ENCODE data around the gene IPPK. TPM values are rescaled to one million over a fixed set of nuclear protein-coding genes. Genes with fewer than 3 reads are reported as not detected.
A peak's percentile ranks its signal among the peaks of the same experiment; 100 is the strongest.

Gene IPPK
- total and polyA plus RNA-seq, 2 of the 4 experiments (the other 2 are of a cell fraction) = 25.1 to 26.8 TPM

DNA sequence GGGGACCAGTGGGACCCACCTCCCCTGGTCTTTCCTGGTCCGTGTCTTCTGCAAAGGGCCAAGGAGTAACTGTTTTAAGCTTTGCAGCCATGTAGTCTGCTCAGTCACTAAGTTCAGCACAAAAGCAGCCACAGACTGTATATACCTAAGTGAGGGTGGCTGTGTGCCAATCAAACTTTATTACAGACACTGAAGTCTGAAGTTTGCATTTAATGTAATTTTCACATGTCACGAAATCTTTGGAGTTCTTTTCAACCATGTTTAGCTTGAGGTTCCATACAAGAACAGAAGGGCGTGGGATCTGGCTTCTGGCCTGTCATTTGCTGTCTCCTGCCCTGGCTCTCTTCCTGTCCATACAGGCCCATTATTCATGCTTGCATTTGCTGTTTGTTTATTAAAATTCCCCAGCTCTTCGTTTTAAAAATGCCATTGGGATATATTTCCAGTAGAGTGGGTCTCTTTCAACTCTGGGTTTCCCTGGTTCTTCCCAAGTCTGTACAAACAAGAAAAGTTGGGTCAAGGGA, 69.9 kb downstream of the IPPK start:
- Histone ChIP-seq H2AFZ (replicated peaks; ENCODE audit: low read length, poor library complexity) (peak overlapping the region; percentile 74), H4K20me1 (ENCODE audit: insufficient read depth, low read length) (no peaks in the 10 kb centered on the region), H2BK20ac (ENCODE audit: low read depth, low read length) (peak overlapping the region; percentile 89), H3K27ac (ENCODE audit: insufficient read depth, low read length) (no peak overlapping the region; the same call in 1 of the 2 replicates), H2BK15ac (ENCODE audit: low read depth, low read length) (peak overlapping the region; percentile 91; the same call in 2 of the 3 replicates), H2BK5ac (ENCODE audit: low read depth, low read length, poor library complexity, severe bottlenecking) (no peak overlapping the region), H3K9ac (ENCODE audit: low read depth, low read length) (no peak overlapping the region), H3K36me3 (ENCODE audit: control insufficient read depth, insufficient read depth, low read length) (no peaks in the 10 kb centered on the region), H3K14ac (replicated peaks; ENCODE audit: low read depth, low read length) (peak overlapping the region; percentile 81), H3K9me3 (ENCODE audit: control insufficient read depth, insufficient read depth, low read length) (no peaks in the 10 kb centered on the region; the same call in 1 of the 2 replicates), H3K4me3 (ENCODE audit: insufficient read depth, low read depth, low read length) (no peak overlapping the region), H3K4me2 (ENCODE audit: low read depth, low read length) (no peak overlapping the region), H2AK9ac (replicated peaks; ENCODE audit: low read depth, low read length, poor library complexity) (no peak overlapping the region), H3K4ac (ENCODE audit: low read depth, low read length) (peak overlapping the region; percentile 95), H3K18ac (ENCODE audit: low read depth, low read length) (no peak overlapping the region; the same call in 1 of the 2 replicates), H3K9me1 (ENCODE audit: insufficient read depth, low read length) (peaks cover 25% of the 10 kb centered on the region), H2AK5ac (ENCODE audit: low read depth, low read length) (peak overlapping the region; percentile 80; the same call in 1 of the 2 replicates), H3K79me1 (ENCODE audit: low read depth in 1 of 2, low read length in 2 of 2) (0 out of 4 replicates have a peak, but pooled peaks cover 0 to 6% of the 10 kb centered on the region in 2 experiments), H3K27me3 (ENCODE audit: control insufficient read depth, insufficient read depth, low read length) (no peaks in the 10 kb centered on the region), H4K8ac (ENCODE audit: low read depth in 2 of 2, low read length in 2 of 2) (peak overlapping the region in 1 of 2 experiments; percentile 30; a peak in 1 of 4 replicates), H4K5ac (ENCODE audit: low read depth, low read length) (no peak overlapping the region), H3K56ac (ENCODE audit: extremely low read depth, insufficient read depth, low read length) (peak overlapping the region; percentile 71; the same call in 1 of the 2 replicates), H4K91ac (ENCODE audit: insufficient read depth, low read depth, low read length) (peak overlapping the region; percentile 91), H3K23ac (ENCODE audit: low read depth, low read length) (peak overlapping the region; percentile 83; the same call in 1 of the 2 replicates), H2BK120ac (ENCODE audit: low read depth, low read length) (peak overlapping the region; percentile 92), H3K4me1 (ENCODE audit: control insufficient read depth, insufficient read depth, low read length) (peaks cover 17% of the 10 kb centered on the region)
- POLR2A ChIA-PET (ENCODE audit: unreplicated experiment) = interaction anchor here (1.1 kb wide), 1 partner anchor 10 kb away, joined by 4 read pairs; no protein-coding TSS in a partner anchor
- TF ChIP-seq FOS (IDR thresholded peaks at IDR 0.05; ENCODE audit: low read depth, low read length) (no peak), SMC3 (IDR thresholded peaks at IDR 0.05; ENCODE audit: low read depth, low read length) (no peak), POLR2A (IDR thresholded peaks at IDR 0.05; ENCODE audit: low read depth, low read length) (no peak), MAFK (IDR thresholded peaks at IDR 0.05; ENCODE audit: low read depth, low read length) (no peak), CTCF (conservative IDR thresholded peaks at IDR 0.05; ENCODE audit: low read depth, low read length) (no peak), RAD21 (IDR thresholded peaks at IDR 0.05; ENCODE audit: low read length) (no peak), CEBPB (IDR thresholded peaks at IDR 0.05; ENCODE audit: low read depth, low read length) (no peak), MXI1 (IDR thresholded peaks at IDR 0.05; ENCODE audit: borderline replicate concordance, low read depth, low read length) (no peak), CHD1 (IDR thresholded peaks at IDR 0.05; ENCODE audit: low read depth, low read length) (no peak), NFE2L2 (IDR thresholded peaks at IDR 0.05; ENCODE audit: low read depth, low read length) (no peak)
- CTCF ChIA-PET = interaction anchor here (1.9 kb wide), 1 partner anchor 10 kb away, joined by 6 read pairs; no protein-coding TSS in a partner anchor
- ATAC-seq (ENCODE audit: low read depth) = no peak
- intact Hi-C loops (cut with micrococcal nuclease) = no loop called here
- dilution Hi-C loops (cut with HindIII; ENCODE audit: low sequenced_read_pairs, unreplicated experiment) = no loop called here
- WGBS, 2 experiments (ENCODE audit: extremely low coverage in 2 of 2, insufficient read length in 1 of 2) = 80% methylated on average over 1 of the region's 4 CpGs; no CpG with 5 or more reads in 1 of the 2 experiments
- in situ Hi-C loops (cut with MboI; ENCODE audit: low sequenced_read_pairs) = no loop called here
- no TSS peak for BruUV-seq (replicated peaks)
- no peak for DNase-seq
